Measurements from ENCODE around the gene INTS6. TPM values are rescaled to one million over a fixed set of nuclear protein-coding genes. Genes with fewer than 3 reads are reported as not detected.

INTS6 gene
- total RNA-seq, 4 donors from 2014 or later = 22.4 to 35.0 (median 29.8) TPM

GRCh38 chr13:51396352-51396751 is 56.5 kb downstream of the INTS6 start:
- WGBS, 2 donors (ENCODE audit: low coverage in 1 of 2) = 82% methylated on average over 2 of the region's 2 CpGs; no CpG with 5 or more reads in 1 of the 2 donors
- Histone ChIP-seq H3K27me3 (no peaks in the 10 kb centered on the region), H3K27ac (peak overlapping the region in 3 of 4 donors; percentile 40 to 57 (median 57)), H3K9me3 (no peaks in the 10 kb centered on the region), H3K4me1 (peaks cover 5 to 25% (median 8%) of the 10 kb centered on the region in 3 donors), H3K36me3 (no peaks in the 10 kb centered on the region), H3K4me3 (no peak overlapping the region)
- TF ChIP-seq POLR2AphosphoS5 (IDR thresholded peaks at IDR 0.05) (no peak), POLR2A (IDR thresholded peaks at IDR 0.05) (no peak), EP300 (IDR thresholded peaks at IDR 0.05) (no peak), CTCF (IDR thresholded peaks at IDR 0.05) (no peak)
- ATAC-seq = no peak

- Histone ChIP-seq H3K4me1 (peaks cover 5 to 25% (median 8%) of the 10 kb centered on the region in 3 donors), H3K9me3 (no peaks in the 10 kb centered on the region), H3K27me3 (no peaks in the 10 kb centered on the region), H3K4me3 (no peak overlapping the region), H3K36me3 (no peaks in the 10 kb centered on the region), H3K27ac (no peak overlapping the region)
- no peak for TF ChIP-seq EP300 (IDR thresholded peaks at IDR 0.05)
- no peak for TF ChIP-seq CTCF (IDR thresholded peaks at IDR 0.05)
- no peak for TF ChIP-seq POLR2A (IDR thresholded peaks at IDR 0.05)
- TF ChIP-seq POLR2AphosphoS5 (IDR thresholded peaks at IDR 0.05) = no peak
- ATAC-seq = no peak
Measured at GRCh38 chr13:51394724-51395123, 58.1 kb downstream of the INTS6 start.

- WGBS, 2 donors (ENCODE audit: low coverage in 1 of 2) = 88 to 100% methylated on average over 1 of the region's 2 CpGs
- no peaks in the 10 kb centered on the region for H3K9me3 ChIP-seq
- no peak for ATAC-seq
- no peaks in the 10 kb centered on the region for H3K4me1 ChIP-seq
- peaks cover 0 to 27% of the 10 kb centered on the region in 2 donors for H3K36me3 ChIP-seq
- no peaks in the 10 kb centered on the region for H3K27me3 ChIP-seq
- H3K4me3 ChIP-seq = no peak overlapping the region
- H3K27ac ChIP-seq = no peak overlapping the region
- TF ChIP-seq CTCF (IDR thresholded peaks at IDR 0.05) (no peak), POLR2A (IDR thresholded peaks at IDR 0.05) (no peak), EP300 (IDR thresholded peaks at IDR 0.05) (no peak), POLR2AphosphoS5 (IDR thresholded peaks at IDR 0.05) (no peak)
Measured at GRCh38 chr13:51385114-51385513, 67.7 kb downstream of the INTS6 start.

GRCh38 chr13:51380269-51380668 is 72.6 kb downstream of the INTS6 start:
- Histone ChIP-seq H3K4me3 (no peak overlapping the region), H3K27ac (no peak overlapping the region), H3K4me1 (no peaks in the 10 kb centered on the region), H3K9me3 (no peaks in the 10 kb centered on the region), H3K27me3 (no peaks in the 10 kb centered on the region), H3K36me3 (peaks cover 0 to 65% of the 10 kb centered on the region in 2 donors)
- ATAC-seq = no peak
- 48 to 49% methylated on average over 4 of the region's 4 CpGs for WGBS, 2 donors (ENCODE audit: low coverage in 1 of 2)
- TF ChIP-seq POLR2AphosphoS5 (IDR thresholded peaks at IDR 0.05) (no peak), CTCF (IDR thresholded peaks at IDR 0.05) (no peak)

GRCh38 chr13:51373451-51373850 is 79.4 kb downstream of the INTS6 start:
- ATAC-seq = no peak
- no peak overlapping the region for H3K27ac ChIP-seq
- no peaks in the 10 kb centered on the region for H3K27me3 ChIP-seq
- H3K4me1 ChIP-seq = no peaks in the 10 kb centered on the region
- H3K36me3 ChIP-seq = peaks cover 0 to 91% of the 10 kb centered on the region in 2 donors
- TF ChIP-seq CTCF (IDR thresholded peaks at IDR 0.05) (no peak), POLR2A (IDR thresholded peaks at IDR 0.05) (no peak), POLR2AphosphoS5 (IDR thresholded peaks at IDR 0.05) (no peak)
- H3K9me3 ChIP-seq = no peaks in the 10 kb centered on the region
- 94 to 95% methylated on average over 2 of the region's 2 CpGs for whole genome bisulfite sequencing, 2 donors (ENCODE audit: low coverage in 1 of 2)
- no peak overlapping the region for H3K4me3 ChIP-seq
